Islet precursor cell (in vitro differentiated cells): ENCODE measurements around the gene PSMD5.

ENCODE experiments used
- DNase-seq: peaks from one replicate; pipeline ENCODE4 v3.0.0-alpha.2; 2018

The PSMD5 gene

DNA sequence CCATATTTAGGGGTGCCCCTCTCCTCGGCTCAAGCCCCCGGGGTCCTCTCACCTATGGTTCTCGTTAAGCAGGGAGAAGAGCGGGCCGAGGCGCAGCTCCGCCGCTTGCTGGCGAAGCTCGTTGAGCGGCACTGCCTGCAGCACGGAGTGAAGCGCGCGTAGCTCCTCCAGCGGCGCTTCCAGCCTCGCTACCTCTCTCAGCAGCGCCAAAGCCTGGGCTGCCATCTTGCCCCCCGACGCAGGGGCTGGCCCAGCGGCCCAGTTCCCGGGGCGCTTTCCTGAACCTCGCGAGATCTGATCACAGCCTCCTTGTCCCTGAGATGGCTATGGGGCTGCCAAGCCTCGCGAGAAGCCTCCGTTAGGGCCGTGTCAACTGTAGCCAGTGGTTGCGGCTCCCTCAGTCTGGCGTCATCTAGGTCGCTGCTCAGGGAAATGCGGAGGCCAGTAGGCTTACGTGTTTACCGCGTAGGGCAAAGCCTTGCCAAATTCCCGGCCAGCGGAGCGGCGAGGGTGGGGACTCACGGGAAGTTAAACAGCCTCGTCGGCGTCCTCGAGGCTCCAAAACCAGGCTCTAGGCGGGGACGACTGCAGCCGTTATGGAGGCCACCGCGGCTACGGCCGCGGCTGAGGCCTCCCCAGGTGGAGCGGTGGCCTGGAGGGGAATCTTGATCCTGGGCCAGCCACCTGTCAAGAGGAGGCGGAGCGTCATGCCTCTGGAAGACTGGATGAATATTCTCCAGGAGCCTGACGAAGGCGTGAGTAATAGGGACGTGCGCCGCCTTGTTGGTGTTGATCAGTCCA, at the start of gene PSMD5:
Gene PSMD5 (minus strand): TSS at position 238 of the 801 bp plus-strand sequence. CDS start 13 bp downstream, at position 225.
- DNase-seq: peak; percentile 97

DNA sequence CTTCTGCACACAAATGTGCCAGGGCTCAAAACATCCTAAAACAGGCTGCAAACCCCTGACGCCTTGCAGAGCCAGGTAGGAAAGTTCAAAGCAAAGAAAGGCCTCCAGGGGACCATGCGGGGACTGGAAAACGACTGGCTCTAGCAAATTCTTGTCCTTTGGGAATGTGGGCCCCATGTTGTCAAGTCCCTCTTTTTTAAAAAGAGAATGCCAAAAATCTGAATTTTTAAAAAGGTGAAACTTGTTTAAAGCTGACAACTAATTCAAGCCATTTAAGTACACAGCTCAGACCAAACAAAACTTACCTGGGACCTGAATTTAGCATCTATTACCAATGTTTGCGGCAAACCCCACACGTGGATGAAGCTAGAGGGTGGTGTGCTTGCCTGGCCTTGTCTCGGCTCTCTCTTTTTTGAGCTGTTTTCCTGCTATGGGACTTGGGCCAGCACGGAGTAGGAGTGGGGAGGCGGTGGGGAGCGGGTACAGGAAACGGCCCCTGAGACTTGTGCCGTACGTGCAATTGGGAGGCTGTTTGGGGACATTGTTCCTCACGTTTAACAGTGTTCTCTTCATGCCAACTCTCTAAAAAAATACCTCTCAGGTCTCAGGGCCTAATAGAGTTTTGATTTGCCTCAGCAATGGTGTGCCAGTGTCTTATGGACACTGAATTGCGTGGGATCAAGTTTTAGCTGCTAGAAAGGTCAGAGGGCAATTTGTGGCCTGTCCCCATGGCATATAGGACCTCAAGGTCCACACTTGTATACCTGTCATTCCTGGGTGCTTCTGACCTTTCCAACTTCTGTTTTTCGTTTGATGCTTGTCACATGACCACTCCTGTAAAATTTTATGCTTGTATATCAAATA, 49.4 kb upstream of the PSMD5 start:
- DNase-seq: no peak

DNA sequence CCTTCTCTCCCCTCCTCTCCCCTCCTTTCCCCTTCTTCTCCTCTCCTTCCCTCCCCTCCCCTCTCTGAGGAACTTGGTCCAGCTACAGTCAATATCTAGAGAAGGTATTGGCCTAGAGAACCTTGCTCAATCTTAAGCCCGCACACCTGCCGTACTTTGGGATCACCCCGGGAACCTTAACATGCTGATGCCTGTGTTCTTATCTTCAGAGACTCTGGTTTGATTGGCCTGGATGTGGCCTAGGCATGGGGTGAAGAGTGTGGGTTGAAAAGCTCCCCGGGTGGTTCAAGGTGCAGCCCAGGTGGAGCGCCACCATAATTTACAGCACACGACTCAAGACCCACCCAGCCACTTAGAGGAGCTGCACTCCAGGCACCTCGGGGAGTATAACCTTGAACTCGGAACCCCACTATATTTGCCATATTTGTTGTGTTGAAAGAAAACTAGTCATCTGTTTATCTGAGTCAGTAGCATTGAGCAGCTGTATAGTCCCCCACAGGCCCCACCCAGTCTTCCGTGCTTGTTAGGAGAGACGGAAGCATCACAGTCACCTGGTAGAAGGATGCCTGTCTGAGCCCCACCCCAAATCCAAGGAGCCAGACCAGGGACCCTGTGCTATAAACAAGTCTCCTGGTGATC, 48.6 kb upstream of the PSMD5 start:
- DNase-seq: no peak

DNA sequence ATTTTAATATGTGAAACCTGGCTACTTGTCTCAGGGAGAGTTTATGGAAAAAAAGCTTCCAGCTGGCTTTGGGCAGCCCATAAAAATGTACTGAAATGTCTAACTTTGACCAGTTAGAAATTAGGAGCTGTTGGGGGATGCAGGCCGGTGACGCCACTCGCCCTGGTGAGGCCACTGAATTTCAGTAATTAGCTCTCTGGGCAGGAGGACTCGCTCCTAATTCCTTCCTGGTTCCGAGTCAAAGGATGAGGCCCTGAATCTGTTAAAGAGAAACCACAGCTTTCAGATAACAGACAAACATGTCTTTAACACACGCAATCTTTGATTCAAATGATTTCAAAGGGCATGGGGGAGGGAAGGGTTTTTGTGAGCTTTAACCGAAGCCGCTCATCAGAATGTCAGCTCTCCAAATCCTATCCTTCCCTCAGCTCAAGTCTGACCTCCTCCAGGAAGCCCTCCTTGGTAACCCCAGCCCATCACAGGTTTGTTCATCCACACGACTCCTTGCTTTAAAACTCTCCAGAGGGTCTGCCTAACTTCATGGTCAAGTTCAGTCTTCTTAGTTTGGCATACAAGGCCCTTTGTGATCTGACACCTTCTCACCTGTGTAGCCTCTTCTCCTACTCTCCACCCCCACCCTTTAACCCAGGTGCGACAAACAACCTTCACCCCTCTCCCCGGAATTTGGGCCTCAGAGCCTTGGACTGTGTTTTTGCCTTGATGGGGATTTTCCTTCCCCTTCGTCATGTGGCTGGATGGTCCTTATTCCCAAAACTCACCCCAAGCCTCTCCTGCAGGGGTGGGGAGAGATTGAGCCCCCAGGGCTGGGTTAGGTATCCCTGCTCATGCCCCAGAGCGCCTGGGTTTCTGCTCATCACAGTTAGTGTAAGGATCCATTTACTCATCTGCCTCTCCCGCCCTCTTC, 47.9 kb upstream of the PSMD5 start:
- no peak for DNase-seq

DNA sequence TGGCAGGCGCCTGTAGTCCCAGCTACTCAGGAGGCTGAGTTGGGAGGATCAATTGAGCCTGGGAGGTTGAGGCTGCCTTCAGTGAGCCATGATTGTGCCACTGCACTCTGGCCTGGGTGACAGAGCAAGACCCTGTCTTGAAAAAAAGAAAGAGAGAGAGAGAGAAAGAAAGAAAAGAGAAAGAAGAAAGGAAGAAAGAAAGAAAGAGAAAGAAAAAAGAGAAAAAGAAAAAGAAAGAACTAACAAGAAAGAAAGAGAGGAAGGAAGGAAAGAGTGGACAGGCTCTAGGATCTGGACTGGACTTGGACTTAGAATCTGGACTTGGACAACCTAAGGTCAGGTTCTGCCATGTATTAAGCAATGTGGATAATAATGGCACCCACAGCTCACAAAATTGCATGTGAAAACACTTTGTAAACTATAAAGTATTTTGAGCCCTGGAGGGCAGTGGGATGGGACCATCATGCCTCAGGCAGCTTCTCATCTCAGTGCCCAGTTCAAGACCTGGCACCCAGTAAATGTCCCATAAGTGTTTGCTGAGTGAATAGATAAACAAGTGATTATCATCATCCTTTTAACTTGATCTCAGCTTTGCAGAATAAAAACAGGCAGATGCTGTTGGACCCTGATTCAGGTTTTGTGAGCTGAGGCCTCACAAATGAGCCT, 47.0 kb upstream of the PSMD5 start:
- no peak for DNase-seq

DNA sequence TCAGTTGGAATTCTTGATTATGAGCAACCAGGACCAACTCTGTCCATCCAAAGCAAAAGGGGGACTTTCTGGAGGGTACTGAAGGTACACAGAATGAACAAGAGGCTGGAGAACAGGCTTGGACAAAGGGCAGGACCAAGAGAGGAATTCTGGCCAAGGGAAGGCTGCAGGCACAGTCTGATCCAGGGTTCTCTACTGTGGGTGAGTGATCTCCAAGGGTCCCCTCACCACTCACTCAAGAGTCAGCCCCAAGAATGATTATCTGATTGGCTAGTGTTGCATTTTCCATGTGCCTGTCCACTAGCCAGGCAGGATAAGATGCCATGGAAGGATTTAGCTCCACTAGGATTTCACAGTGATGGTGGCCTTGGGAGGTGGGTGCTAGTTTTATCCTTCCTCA, 45.9 kb upstream of the PSMD5 start:
- DNase-seq: no peak

DNA sequence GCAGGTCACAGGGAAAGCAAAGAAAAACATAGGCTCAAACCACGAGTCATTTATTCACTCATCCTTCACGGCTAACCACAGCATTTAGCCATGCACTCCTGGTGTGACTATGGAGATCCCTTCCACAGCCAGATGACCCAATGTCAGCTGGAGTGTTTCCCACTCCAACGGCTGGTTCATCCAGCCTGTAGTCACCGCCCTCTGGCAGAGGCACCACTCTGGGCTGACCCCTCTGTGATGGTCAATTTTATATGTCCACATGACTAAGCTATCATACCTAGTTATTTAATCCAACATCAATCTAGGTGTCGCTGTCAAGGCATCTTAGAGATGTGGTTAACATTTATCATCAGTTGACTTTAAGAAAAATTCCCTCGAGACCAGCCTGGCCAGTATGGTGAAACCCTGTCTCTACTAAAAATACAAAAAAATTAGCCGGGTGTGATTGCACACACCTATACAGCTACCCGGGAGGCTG, 43.8 kb upstream of the PSMD5 start:
- DNase-seq: peak; percentile 61

DNA sequence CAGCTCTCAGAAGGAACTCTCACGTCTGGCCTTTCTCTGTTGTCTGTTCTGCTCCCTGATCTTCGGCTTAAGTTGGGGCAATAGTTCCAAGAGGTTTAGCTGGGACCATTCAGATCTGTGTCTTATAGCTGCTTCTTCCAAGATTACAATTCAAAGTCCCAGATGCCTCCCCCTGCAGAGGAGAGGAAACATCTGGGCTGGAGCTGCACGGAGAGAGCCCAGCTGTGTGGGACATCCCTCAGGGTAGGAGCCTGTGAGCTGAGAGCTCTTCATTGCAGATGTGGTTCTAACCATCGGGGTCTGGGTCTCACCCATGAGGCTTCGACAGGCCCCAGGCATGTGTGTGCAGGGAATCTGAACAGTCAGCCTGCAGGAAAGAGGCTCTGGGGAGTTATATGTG, 43.2 kb upstream of the PSMD5 start:
- DNase-seq: no peak

DNA sequence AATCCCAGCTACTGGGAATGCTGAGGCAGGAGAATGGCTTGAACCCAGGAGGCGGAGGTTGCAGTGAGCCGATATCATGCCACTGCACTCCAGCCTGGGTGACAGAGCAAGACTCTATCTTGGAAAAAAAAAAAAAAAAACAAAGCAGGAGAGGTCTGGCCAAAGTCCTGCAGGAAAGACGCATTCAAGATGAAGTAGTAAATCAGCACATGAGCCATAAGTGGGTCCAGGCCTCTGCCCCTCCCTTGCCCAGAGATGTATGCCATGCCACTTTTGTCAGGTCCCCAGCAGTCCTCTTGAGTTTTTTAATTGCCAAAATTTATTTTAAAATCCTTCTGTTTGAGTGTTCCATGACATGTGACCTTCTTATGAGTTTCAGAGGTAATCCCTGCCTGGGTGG, 42.7 kb upstream of the PSMD5 start:
- no peak for DNase-seq

DNA sequence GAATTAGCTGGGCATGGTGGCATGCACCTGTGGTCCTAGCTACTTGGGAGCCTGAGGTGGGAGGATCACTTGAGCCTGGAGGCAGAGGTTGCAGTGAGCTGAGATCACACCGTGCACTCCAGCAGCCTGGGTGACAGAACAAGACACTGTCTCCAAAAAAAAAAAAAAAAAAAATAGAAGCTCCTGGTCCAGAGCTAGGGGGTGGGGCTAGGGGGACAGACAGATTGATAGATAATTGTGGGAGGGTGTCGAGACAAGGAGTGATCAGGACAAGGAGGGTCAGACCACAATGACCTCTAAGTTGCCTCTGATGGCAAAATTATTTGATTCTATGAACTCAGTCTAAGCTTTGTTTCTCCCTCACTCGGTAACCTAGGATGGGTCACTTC, 40.9 kb upstream of the PSMD5 start:
- DNase-seq: no peak

DNA sequence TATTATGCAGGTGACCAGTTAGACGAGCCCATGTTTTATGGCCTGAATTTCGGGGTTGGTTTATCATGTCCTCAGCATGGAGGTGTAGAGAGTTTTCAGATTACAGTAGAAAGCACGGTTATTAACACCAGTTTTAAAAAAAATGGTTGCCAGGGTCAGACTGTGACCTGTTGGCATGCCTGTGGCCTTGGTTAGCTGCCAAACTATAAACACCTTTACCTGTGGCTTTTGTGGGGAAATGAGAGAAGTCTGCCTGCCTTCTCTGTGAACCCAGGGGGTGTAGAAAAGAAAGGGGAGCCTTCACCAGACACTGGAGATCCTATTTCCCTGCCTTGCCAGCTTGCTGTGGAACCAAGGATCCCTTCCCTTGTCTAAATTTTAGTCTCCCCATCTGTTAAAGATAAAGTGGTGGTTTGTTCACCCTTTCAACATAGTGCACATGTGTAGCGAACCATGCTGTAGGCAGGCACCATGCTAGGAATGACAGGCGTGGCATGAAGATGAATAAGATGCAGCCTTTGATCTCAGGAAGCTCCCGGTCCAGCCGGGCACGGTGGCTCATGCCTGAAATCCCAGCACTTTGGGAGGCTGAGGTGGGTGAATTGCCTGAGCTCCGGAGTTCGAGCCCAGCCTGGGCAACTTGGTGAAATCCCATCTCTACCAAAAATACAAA, 40.3 kb upstream of the PSMD5 start:
- no peak for DNase-seq

DNA sequence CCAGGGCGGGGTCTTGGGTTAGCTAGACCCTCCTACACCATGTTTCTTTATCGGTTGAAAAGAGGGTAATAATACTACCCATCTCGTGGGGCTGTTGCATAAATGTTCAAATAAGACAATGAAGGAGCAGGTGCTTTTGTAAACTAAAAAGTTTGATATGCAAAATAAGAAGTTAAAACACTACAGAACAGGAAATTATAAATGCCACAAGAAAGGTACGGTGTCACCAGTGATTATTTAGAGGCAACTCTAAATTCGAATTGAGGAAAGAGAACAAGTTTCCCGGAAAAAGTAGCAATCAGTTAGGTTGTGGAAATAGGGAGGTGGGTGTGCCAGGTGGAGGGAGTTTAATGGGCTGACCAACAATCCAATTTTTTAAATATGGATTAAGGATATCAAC, 36.7 kb upstream of the PSMD5 start:
- DNase-seq: no peak

DNA sequence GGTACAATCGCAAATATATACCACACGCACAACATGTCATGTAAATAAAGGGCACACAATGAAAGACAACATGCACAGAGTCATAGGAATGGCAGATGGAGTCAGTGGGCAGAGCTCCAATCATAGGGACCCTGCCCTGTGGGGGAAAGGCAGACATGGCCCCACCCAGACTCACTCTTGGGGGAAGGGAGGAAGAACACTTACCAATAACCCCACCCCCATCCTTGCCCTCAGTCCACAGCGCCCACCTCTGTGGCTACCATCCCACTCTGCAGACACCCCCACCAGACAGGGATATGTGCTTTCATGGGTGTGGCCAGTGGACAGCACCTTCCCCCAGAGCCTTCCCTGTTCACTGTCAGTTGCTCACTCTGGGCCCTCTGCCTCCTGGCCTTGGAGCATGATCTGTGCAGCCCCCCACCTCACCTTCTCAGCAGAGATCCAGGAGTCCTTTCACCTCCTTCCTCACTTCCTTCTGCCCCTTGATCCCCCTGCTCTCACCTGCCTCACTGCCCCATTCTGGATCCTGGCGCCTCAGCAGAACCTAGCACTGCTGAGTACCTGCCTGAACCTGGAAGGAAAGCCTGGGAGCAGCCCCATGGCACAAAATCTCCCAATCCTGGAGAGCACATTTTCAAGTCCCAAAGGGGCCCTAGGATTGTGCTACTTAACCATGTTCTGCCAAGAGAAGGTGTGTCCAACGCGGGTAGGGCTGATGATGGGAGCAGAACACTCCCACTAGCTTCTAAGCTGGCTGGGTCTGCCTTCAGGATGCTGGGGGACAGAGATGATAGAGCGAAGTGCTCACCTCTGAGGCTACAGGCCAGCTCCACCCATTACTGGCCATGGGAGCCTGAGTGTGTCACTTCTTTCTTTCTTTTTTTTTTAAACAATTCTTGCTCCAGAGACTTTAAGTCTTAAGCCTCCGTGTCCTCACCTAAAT, 35.7 kb upstream of the PSMD5 start:
- DNase-seq: no peak

DNA sequence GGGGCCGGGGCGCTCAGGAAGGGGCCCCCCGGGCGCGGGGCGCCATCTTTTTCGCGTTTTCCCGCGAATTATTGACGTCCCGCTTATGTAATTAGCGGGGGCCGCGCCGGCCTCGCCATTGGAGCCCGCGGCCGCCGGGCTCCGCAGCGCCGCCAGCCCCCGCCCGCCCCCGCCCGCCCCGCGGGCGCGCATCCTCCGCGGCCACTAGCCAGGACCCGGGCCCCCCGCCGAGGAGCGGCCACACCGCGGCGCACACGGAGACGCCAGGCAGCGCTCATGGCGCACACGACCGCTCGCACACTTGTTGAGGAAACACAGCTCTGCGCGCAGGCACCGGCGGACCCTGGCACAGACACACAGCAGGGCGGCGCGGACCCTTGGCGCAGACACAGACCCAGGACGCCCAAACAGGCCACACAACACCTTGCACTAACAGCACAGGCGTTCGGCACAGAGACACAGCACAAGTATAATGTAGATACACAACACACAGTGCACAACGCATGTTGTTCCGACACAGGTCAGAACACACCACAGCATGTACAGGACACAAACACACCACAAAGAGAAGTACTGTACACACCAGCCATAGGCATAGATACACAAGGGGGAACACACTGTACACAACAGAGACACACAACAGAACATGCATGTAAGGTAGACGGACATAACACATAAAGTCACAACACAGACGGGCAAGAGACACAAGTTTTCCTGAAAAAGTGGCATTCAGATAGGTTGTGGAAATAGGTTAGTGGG, 34.7 kb upstream of the PSMD5 start:
- peak; percentile 77 for DNase-seq

DNA sequence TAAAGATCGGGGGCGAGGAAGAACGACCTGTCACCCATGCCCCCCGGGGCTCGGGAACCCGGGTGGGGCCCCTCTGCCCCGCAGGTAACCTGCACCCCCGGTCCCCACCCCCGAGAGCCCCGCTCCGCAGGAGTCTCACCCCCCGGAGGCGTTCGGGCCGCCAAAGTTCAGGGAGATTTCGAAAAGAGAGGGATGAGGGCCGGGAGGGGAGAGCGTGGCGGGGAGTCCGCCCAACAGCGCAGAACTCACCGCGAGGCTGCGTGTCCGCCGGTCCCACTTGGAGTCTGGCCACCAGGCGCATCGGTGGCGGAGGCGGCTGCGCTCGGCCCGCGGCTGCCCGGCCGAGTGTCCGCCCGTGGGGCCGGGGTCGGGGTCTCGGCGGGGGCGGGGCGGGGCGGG, 34.1 kb upstream of the PSMD5 start, which contains the start of gene PHF19:
Gene PHF19 (minus strand): TSS at position 347 of the 399 bp plus-strand sequence. CDS start 2,447 bp downstream, outside the sequence.
- DNase-seq: peak; percentile 63

DNA sequence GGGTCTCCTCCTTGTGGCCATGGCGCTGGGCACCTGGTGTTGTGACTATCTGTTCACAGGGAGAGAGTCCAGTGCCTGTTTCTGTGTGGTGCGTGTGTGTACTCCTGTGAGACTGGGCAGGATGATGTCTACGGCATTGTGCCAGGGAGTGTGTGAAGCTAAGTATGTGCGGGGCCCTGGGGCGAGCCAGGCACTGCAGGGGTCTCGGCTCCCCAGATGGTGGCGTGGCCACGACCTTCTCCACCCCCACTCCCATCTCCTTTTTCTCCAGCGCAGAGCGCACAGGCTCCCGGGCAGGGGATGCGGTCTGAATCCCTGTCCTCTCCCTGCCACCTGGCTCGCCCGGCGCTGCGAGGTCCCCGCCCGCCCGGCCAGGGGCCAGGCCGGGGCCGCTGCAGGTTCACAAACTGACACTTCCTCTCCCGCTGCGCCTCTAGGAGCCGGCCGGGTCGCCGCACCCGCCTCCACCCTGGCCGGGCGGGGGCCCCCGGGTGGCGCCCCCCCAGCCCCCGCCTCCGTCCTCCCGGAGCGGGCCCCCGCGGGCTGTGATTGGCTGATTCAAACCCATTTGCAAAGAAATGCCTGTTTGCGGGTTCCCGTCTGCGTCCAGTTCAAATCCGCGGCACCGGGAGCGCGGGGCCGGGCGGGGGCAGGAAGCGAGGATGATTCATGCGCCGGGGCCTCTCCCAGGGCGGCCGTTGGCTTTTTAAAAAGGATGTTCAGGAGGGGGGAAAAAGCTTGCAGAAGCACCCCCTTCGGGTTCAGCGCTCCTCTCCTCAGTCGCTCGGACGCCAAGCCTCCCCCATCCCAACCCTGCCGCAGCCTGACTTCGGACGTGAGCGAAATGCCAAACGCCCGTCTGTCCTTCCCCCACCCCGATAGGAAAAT, 33.5 kb upstream of the PSMD5 start:
- DNase-seq: peak; percentile 90

DNA sequence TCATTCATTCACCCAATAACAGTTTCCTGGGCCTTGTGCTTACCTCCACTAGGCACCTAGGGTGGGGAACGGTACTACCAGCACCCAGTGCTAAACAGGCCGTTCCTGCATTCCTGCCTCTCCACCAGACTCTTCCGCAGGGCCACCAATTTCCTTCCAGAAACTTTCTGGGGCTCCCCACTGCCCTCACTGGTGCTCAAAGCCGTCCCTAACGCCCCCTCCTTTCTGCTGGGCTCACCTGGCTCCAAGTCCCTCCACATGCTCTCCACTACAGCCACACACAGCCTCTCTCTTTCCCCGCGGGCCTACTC, 32.9 kb upstream of the PSMD5 start:
- no peak for DNase-seq

DNA sequence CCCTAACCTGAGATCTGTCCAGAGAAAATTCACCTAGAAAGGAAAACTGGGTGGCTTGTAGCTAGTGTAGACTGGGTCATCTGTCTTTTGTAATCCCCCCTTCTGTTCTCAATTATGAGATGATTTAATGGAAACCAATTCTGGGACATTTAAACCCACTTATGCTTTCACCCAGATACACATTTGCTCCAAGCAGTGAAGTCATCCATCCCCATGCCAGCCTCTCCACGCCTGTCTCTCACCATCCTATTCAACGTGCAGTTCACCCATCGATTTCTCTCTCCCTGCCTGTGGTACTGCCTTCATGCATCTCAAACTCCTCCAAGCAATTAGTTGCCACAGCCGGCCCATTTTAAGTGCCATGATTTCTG, 32.5 kb upstream of the PSMD5 start:
- no peak for DNase-seq
